BJ (cell line): ENCODE measurements around the gene PPP6R3. TPM values are rescaled to one million over a fixed set of nuclear protein-coding genes. Genes with fewer than 3 reads are reported as not detected.

Experiments
- CTCF ChIA-PET: fragments of 350-600 bp; formaldehyde crosslinking; extraction: SDS; loops from one replicate; lab custom pipeline; 2021; ENCODE audit warnings: antibody characterized with exemption, inconsistent platforms; lab: Yijun Ruan, JAX
- POLR2A ChIA-PET: fragments of 300-600 bp; sonication (Branson Sonifier 250); formaldehyde crosslinking; extraction: SDS; loops from one replicate; lab custom pipeline; 2021; ENCODE audit warnings: antibody characterized with exemption; lab: Charles Lee
- DNase-seq: peaks from one replicate; pipeline ENCODE4 v3.0.0-alpha.2; 2011; ENCODE audit warnings: low read depth
- H3K27me3 ChIP-seq: 2 replicates; pipeline ENCODE4 v1.6.0; 2011; ENCODE audit warnings: low read length; ENCODE audit not compliant: control insufficient read depth, insufficient read depth
- H3K36me3 ChIP-seq: 2 replicates; pipeline ENCODE4 v1.5.1; 2011; ENCODE audit warnings: low read length; ENCODE audit not compliant: control insufficient read depth, insufficient read depth
- H3K4me3 ChIP-seq: 2 replicates; pipeline ENCODE4 v1.5.1; 2011; ENCODE audit warnings: low read depth, mild to moderate bottlenecking, control low read depth, low read length
- polyA plus RNA-seq: library from polyadenylated mRNA; depleted of rRNA; stranded (reverse); fragments of >200 nt; gene quantifications from 2 replicates; pipeline ENCODE4 v1.2.3, GENCODE V29; 2011
- TF ChIP-seq, protein P1 (sequence below): IDR thresholded peaks from 2 replicates; pipeline ENCODE4 v1.5.1; 2011; ENCODE audit warnings: low read depth, mild to moderate bottlenecking, control low read depth, inconsistent platforms, low read length, moderate library complexity; ENCODE audit not compliant: insufficient read depth

PPP6R3 gene
- polyA plus RNA-seq, 1 experiment: 31.6 TPM

DNA sequence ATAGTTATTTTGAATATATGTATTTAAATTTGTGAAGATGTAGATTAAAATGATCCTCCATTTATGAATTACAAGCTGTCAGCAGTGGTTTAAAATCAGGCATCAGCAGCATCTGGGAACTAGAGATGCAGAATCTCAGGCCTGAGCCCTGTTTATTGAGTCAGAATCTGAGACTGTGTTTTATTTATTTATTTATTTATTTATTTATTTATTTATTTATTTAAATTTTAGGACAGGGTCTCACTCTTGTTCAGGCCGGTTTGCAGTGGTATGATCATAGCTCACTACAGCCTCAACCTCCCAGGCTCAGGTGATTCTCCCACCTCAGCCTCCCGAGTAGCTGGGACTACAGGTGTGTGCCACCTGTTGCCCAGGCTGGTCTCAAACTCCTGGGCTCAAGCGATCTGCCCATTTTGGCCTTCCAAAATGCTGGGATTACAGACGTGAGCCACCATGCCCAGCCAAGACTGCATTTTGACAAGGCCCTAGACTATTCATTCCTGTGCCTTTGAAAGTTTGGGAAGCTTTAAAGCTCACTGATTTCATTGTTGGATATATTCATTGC is 70.7 kb downstream of the PPP6R3 start:
- no peak overlapping the region for H3K4me3 ChIP-seq
- peaks cover 11% of the 10 kb centered on the region for H3K36me3 ChIP-seq
- no peaks in the 10 kb centered on the region for H3K27me3 ChIP-seq
- ChIA-PET CTCF (no interaction called here), POLR2A (no interaction called here)
- no peak for DNase-seq
- TF ChIP-seq, protein P1, sequence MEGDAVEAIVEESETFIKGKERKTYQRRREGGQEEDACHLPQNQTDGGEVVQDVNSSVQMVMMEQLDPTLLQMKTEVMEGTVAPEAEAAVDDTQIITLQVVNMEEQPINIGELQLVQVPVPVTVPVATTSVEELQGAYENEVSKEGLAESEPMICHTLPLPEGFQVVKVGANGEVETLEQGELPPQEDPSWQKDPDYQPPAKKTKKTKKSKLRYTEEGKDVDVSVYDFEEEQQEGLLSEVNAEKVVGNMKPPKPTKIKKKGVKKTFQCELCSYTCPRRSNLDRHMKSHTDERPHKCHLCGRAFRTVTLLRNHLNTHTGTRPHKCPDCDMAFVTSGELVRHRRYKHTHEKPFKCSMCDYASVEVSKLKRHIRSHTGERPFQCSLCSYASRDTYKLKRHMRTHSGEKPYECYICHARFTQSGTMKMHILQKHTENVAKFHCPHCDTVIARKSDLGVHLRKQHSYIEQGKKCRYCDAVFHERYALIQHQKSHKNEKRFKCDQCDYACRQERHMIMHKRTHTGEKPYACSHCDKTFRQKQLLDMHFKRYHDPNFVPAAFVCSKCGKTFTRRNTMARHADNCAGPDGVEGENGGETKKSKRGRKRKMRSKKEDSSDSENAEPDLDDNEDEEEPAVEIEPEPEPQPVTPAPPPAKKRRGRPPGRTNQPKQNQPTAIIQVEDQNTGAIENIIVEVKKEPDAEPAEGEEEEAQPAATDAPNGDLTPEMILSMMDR: no peak

DNA sequence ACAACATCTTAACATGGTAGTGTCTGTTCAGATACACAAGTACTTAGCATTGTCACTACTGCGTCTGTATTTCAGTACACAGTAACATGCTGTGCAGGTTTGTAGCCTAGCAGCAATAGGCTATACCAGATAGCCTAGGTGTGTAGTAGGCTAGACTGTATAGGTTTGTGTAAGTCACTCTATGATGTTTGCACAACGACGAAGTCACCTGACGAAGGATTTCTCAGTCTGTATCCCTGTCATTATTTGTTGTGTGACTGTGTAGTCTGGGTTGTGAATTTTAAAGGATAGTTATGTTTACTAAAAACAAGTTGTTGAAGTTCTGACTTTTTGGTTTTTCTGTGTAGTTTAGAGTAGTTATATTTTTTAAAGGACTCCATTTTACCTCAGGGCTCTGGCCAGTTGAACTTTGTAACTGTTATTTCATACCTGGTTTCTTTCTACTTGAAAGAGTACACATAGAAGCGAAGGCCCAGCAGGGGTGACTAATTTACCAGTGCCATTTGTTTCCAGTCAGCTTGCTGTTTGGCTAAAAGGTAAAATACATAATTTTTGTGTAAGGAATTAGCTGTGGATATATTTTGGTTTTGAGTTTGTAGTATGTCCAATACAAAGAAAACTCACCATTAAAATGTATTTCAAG is 72.3 kb downstream of the PPP6R3 start:
- H3K4me3 ChIP-seq: no peak overlapping the region
- peaks cover 6% of the 10 kb centered on the region for H3K36me3 ChIP-seq
- DNase-seq: no peak
- TF ChIP-seq, protein P1: no peak
- ChIA-PET POLR2A (no interaction called here), CTCF (no interaction called here)
- no peaks in the 10 kb centered on the region for H3K27me3 ChIP-seq

DNA sequence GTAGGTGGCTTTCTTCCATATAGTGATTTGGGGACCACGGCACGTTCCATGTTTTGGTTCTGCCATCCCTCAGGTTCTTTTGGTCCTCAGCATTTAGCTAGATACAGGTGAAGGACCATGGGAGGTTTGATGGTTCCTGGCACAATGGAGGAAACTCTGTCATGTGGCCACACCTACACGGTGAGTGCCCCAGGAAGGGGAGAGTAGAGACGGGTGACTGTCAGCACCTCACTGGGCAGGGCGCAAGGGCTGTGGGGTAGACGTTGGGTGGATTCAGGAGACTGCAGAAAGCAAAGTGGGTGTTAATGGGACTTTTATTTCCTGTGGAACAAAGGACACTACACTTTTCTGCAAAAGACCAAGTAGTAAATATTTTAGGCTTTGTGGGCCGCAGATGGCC is 73.4 kb downstream of the PPP6R3 start:
- TF ChIP-seq, protein P1: no peak
- Histone ChIP-seq H3K27me3 (no peaks in the 10 kb centered on the region), H3K4me3 (no peak overlapping the region), H3K36me3 (0 out of 2 replicates have a peak, but pooled peaks cover 3% of the 10 kb centered on the region)
- DNase-seq: no peak
- ChIA-PET CTCF (interaction anchor here (0.5 to 1.1 kb wide), 2 partner anchors 9 to 276 kb away, joined by 4 read pairs; no protein-coding TSS in a partner anchor), POLR2A (no interaction called here)

DNA sequence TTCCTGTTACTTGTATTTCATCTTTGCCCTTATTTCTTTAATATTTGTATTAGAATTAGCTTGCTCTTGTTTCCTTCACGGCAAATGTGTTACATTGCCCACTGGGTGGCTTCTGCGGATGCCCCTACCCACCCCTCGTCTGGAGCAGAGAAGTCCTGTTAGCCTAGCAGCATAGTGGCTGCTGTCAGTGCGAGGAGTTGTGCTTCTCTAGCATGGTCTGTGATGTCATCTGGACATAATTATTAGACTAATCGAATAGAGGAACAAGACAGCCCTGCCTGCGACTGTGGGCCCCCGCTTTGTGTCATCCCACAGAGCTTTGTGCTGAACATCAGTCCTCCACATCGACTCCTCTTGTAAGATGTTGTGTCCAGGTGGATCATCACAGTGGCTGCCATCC is 74.5 kb downstream of the PPP6R3 start:
- DNase-seq: no peak
- Histone ChIP-seq H3K27me3 (no peaks in the 10 kb centered on the region), H3K4me3 (no peak overlapping the region), H3K36me3 (peaks cover 8% of the 10 kb centered on the region; the same call in 1 of the 2 replicates)
- ChIA-PET POLR2A (no interaction called here), CTCF (no interaction called here)
- TF ChIP-seq, protein P1: no peak

DNA sequence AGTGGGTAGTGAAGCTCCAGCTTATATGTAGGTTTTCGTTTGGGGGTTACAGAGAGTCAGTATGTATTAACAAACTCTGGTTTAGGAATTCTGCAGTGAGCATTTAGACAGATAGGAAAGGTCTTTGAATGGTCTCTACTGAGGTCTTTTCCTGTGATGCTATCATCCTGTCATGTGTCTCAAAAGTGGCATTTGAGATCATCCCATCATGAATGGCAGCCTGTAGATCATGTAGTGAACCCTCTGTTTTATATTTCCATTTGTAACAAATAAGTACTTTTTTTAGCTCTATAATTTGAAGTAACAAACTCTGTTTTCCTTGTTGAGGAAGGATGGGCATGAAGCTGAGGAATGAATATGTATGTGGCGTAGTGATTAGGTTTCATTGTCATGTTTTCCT is 76.2 kb downstream of the PPP6R3 start:
- ChIA-PET CTCF (no interaction called here), POLR2A (no interaction called here)
- Histone ChIP-seq H3K36me3 (peaks cover 8% of the 10 kb centered on the region; the same call in 1 of the 2 replicates), H3K27me3 (no peaks in the 10 kb centered on the region), H3K4me3 (no peak overlapping the region)
- DNase-seq: no peak
- TF ChIP-seq, protein P1: no peak
